AG08396 (cell line): Measurements from ENCODE around the gene ACTG1.

Experiments
- DNase-seq: peaks from one replicate; pipeline ENCODE4 v3.0.0; 2012; ENCODE audit warnings: low spot score, mixed read lengths

ACTG1 gene

GRCh38 chr17:81512562-81513371 is at the start of gene ACTG1:
TSS of gene ACTG1 (minus strand) at chr17:81512799. CDS start at chr17:81512354, 445 bp downstream.
- peak; percentile 98 for DNase-seq

- no peak for DNase-seq
Observed at GRCh38 chr17:81561494-81561885, 48.9 kb upstream of the ACTG1 start.

GRCh38 chr17:81558941-81559806 is 46.6 kb upstream of the ACTG1 start:
- no peak for DNase-seq

- no peak for DNase-seq
Observed at GRCh38 chr17:81558115-81558468, 45.5 kb upstream of the ACTG1 start.

- no peak for DNase-seq
Observed at GRCh38 chr17:81557276-81558114, 44.9 kb upstream of the ACTG1 start.

GRCh38 chr17:81556863-81557262 is 44.3 kb upstream of the ACTG1 start:
- DNase-seq: no peak

- peak; percentile 68 for DNase-seq
Observed at GRCh38 chr17:81556175-81556691, 43.6 kb upstream of the ACTG1 start.

GRCh38 chr17:81553616-81554181 is 41.1 kb upstream of the ACTG1 start:
- DNase-seq: peak; percentile 90

- DNase-seq: peak; percentile 87
Observed at GRCh38 chr17:81553018-81553615, 40.5 kb upstream of the ACTG1 start.

GRCh38 chr17:81552244-81553017 is 39.8 kb upstream of the ACTG1 start, which contains the start of gene FAAP100:
TSS of gene FAAP100 (minus strand) at chr17:81552353. CDS start at chr17:81552330, 23 bp downstream.
- peak; percentile 97 for DNase-seq

- DNase-seq: peak; percentile 69
Observed at GRCh38 chr17:81551458-81552243, 39.1 kb upstream of the ACTG1 start.

- DNase-seq: no peak
Observed at GRCh38 chr17:81550830-81551457, 38.3 kb upstream of the ACTG1 start.

- DNase-seq: no peak
Observed at GRCh38 chr17:81550285-81550684, 37.7 kb upstream of the ACTG1 start.

GRCh38 chr17:81549826-81550225 is 37.2 kb upstream of the ACTG1 start:
- no peak for DNase-seq

- no peak for DNase-seq
Observed at GRCh38 chr17:81549031-81549557, 36.5 kb upstream of the ACTG1 start.

- DNase-seq: no peak
Observed at GRCh38 chr17:81547614-81547982, 35.0 kb upstream of the ACTG1 start.

GRCh38 chr17:81546906-81547613 is 34.5 kb upstream of the ACTG1 start:
- no peak for DNase-seq
